ENCODE data around the gene GPR89B. TPM values are rescaled to one million over a fixed set of nuclear protein-coding genes. Genes with fewer than 3 reads are reported as not detected.
"Not testable (repeated sequence)": the region's sequence is repeated elsewhere in the genome, so short reads cannot be mapped to it uniquely, and the experiment has no call there.

The GPR89B gene
- total RNA-seq, 4 donors from 2014 or later, result 14.2 to 22.4 (median 18.7) TPM

DNA sequence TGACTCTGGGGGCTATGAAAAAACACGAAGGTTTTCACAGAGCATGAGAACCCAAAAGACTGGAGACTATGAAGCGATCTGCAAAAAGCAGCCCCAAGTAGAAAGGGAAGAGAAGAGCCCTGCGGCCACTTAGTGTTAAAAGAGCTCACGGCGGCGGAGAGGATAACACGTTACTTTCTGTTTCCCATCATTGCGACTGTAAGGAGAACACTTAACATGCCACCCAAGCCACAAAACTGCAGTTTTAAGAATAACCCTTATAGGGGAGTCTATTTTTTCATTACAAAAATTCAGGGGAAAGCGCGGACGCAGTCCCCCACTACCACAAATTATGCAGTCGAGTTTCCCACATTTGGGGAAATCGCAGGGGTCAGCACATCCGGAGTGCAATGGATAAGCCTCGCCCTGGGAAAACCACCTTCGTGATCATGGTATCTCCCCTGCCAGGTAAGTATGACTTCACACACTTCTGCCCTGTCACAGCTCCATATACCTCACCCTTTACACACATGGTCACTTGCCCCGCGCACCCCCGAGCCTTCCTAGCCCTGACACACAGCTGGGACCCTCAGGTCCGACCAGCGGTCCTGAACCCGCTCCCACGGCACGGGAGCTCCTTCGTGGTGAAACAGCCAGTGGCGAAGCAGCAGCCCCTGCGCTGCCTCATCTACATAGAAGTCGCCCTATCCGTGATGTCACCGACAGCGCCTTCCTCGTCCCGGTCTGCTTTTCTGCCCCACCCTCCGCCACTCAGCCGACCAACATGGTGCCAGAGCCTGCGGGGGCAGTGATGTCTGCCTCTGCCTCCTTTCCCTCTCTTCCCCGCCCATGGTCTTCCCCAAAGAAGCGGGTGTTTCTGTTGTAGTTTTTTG lies 110.5 kb downstream of the GPR89B start:
- peak overlapping the region; percentile 25 to 60 (median 47) for H3K4me3 ChIP-seq
- H3K4me1 ChIP-seq; H3K36me3 ChIP-seq; DNase-seq; H3K9me3 ChIP-seq; intact Hi-C loops (cut with DNase I); H3K27me3 ChIP-seq: not testable (repeated sequence)
- TF ChIP-seq, protein P1, sequence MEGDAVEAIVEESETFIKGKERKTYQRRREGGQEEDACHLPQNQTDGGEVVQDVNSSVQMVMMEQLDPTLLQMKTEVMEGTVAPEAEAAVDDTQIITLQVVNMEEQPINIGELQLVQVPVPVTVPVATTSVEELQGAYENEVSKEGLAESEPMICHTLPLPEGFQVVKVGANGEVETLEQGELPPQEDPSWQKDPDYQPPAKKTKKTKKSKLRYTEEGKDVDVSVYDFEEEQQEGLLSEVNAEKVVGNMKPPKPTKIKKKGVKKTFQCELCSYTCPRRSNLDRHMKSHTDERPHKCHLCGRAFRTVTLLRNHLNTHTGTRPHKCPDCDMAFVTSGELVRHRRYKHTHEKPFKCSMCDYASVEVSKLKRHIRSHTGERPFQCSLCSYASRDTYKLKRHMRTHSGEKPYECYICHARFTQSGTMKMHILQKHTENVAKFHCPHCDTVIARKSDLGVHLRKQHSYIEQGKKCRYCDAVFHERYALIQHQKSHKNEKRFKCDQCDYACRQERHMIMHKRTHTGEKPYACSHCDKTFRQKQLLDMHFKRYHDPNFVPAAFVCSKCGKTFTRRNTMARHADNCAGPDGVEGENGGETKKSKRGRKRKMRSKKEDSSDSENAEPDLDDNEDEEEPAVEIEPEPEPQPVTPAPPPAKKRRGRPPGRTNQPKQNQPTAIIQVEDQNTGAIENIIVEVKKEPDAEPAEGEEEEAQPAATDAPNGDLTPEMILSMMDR (IDR thresholded peaks at IDR 0.05), result peak in 2 of 6 experiments; percentile 9 to 17
- TF ChIP-seq POLR2A (IDR thresholded peaks at IDR 0.05), result peak; percentile 65 to 98 (median 94)
- peak overlapping the region; percentile 75 to 86 (median 81) for H3K27ac ChIP-seq
- 0% methylated on average over 5 to 16 of the region's 38 CpGs for WGBS, 2 donors

Small RNA genes lying within 50 kb of the gene (small RNA-seq; reads per million reads assigned to genes)
- gene RNU1-129P (0 reads per million in 4 donors), gene RNVU1-7 (7.3 to 24.7 (median 18.5) reads per million in 4 donors)

Other genes with a start within 250 kb of the GPR89B start
- 1 to 10 TPM in 2 of 4 donors, under 1 TPM in 2; 0.38 to 5.7 (median 3.2) TPM for gene GJA5, start 167.8 kb upstream of the GPR89B start, total RNA-seq
- gene GJA8, start 25.6 kb upstream of the GPR89B start, total RNA-seq, result not detected
- 1 to 10 TPM; 2.8 to 9.7 (median 4.0) TPM for gene NBPF11, start 223.9 kb downstream of the GPR89B start, total RNA-seq

All from esophagus squamous epithelium (tissue), 5 donors.